Naive thymus-derived CD4-positive, alpha-beta T cell (primary cell): ENCODE measurements around the gene TMEM171. TPM values are rescaled to one million over a fixed set of nuclear protein-coding genes. Genes with fewer than 3 reads are reported as not detected.

Experiments
- ATAC-seq: fragments of 150-1000 bp; cut with Tn5 transposase; 2 replicates; pipeline ENCODE4 v1.10.0; 2021; ENCODE audit warnings: mild to moderate bottlenecking, moderate library complexity
- CTCF ChIA-PET: fragments of 350-600 bp; sonication (Branson Sonifier 250); formaldehyde crosslinking; loops from one replicate; lab custom pipeline; 2021; ENCODE audit warnings: antibody characterized with exemption; lab: Charles Lee
- POLR2A ChIA-PET: fragments of 350-600 bp; sonication (Branson Sonifier 250); formaldehyde crosslinking; loops from one replicate; lab custom pipeline; 2021; ENCODE audit warnings: antibody characterized with exemption, inconsistent platforms; lab: Charles Lee
- DNase-seq, 9 donors: peaks; one replicate each; pipeline versions ENCODE4 v3.0.0 to v3.0.0-alpha.2; 2020 to 2022; ENCODE audit warnings: mixed read lengths in 1 of 9
- H3K27ac ChIP-seq: one replicate; pipeline ENCODE4 v1.7.0; 2013; ENCODE audit warnings: mild to moderate bottlenecking, low read depth, low read length, moderate library complexity
- H3K27me3 ChIP-seq, 2 donors: one replicate each; pipeline ENCODE4 v1.7.0; 2013; ENCODE audit warnings: low read length in 2 of 2, mild to moderate bottlenecking in 2 of 2, moderate library complexity in 2 of 2; ENCODE audit not compliant: control insufficient read depth in 2 of 2, insufficient read depth in 2 of 2
- H3K36me3 ChIP-seq, 3 experiments: 1 replicate in 2 of 3; 2 replicates in 1 of 3; pipeline ENCODE4 v1.7.0; 2013; ENCODE audit warnings: low read length in 3 of 3, mild to moderate bottlenecking in 3 of 3, moderate library complexity in 1 of 3; ENCODE audit not compliant: insufficient read depth in 3 of 3, control insufficient read depth in 2 of 3
- H3K4me1 ChIP-seq, 2 donors: one replicate each; pipeline ENCODE4 v1.7.0; 2013; ENCODE audit warnings: low read length in 2 of 2, mild to moderate bottlenecking in 2 of 2, moderate library complexity in 1 of 2; ENCODE audit not compliant: control insufficient read depth in 2 of 2, insufficient read depth in 2 of 2
- H3K4me3 ChIP-seq: 2 replicates; pipeline ENCODE4 v1.7.0; 2013; ENCODE audit warnings: mild to moderate bottlenecking, low read length
- H3K9me3 ChIP-seq, 3 experiments: 1 replicate in 2 of 3; 2 replicates in 1 of 3; pipeline ENCODE4 v1.7.0; 2013; ENCODE audit warnings: low read length in 3 of 3; ENCODE audit not compliant: control insufficient read depth in 2 of 3
- H3K27ac Mint-ChIP-seq, 9 donors: one replicate each; pipeline ENCODE4 v1.8.0; 2020 to 2022; ENCODE audit warnings: mixed read lengths in 9 of 9, mild to moderate bottlenecking in 8 of 9, moderate library complexity in 5 of 9, inconsistent platforms in 2 of 9
- H3K27me3 Mint-ChIP-seq, 5 donors: one replicate each; pipeline ENCODE4 v1.8.0; 2021 to 2022; ENCODE audit warnings: mixed read lengths in 5 of 5, mild to moderate bottlenecking in 1 of 5
- H3K36me3 Mint-ChIP-seq, 5 donors: one replicate each; pipeline ENCODE4 v1.8.0; 2020 to 2022; ENCODE audit warnings: mixed read lengths in 5 of 5, mild to moderate bottlenecking in 3 of 5, inconsistent platforms in 1 of 5
- H3K4me1 Mint-ChIP-seq, 7 donors: one replicate each; pipeline ENCODE4 v1.8.0; 2020 to 2022; ENCODE audit warnings: mixed read lengths in 7 of 7, mild to moderate bottlenecking in 3 of 7, inconsistent platforms in 1 of 7
- H3K4me3 Mint-ChIP-seq, 10 donors: one replicate each; pipeline ENCODE4 v1.8.0; 2020 to 2022; ENCODE audit warnings: mild to moderate bottlenecking in 10 of 10, mixed read lengths in 10 of 10, moderate library complexity in 6 of 10, inconsistent platforms in 2 of 10
- H3K9me3 Mint-ChIP-seq, 11 donors: one replicate each; pipeline ENCODE4 v1.8.0; 2020 to 2022; ENCODE audit warnings: mixed read lengths in 11 of 11, mild to moderate bottlenecking in 4 of 11, inconsistent platforms in 1 of 11, moderate library complexity in 1 of 11
- intact Hi-C, 2 donors: fragments of 100-400 bp; cut with micrococcal nuclease; formaldehyde crosslinking; loops; one replicate each; pipeline ENCODE4 v1.15.1; 2023
- polyA plus RNA-seq, 2 donors: library from polyadenylated mRNA; unstranded; fragments of 300-500 nt; fragmentation: Illumina TruSeq; gene quantifications; one replicate each; pipeline ENCODE4 v1.2.3, GENCODE V29; 2021
- total RNA-seq, 6 experiments: library from RNA in 5 of 6; stranded (reverse) in 5 of 6; gene quantifications; 1 replicate in 5 of 6; 2 replicates in 1 of 6; pipeline ENCODE4 v1.2.3 and lab custom pipeline; 2021 to 2026

TMEM171 gene
- total and polyA plus RNA-seq, 7 experiments from 2014 or later = 0.39 TPM; not detected in 6

- intact Hi-C loops = no loop called here
- ATAC-seq = no peak
- H3K4me1 Mint-ChIP-seq = peaks cover 4 to 17% (median 12%) of the 10 kb centered on the region in 7 donors
- POLR2A ChIA-PET = no interaction called here
- H3K36me3 Mint-ChIP-seq = peaks cover 0 to 3% (median 0%) of the 10 kb centered on the region in 5 donors
- CTCF ChIA-PET = no interaction called here
- Histone ChIP-seq H3K36me3 (no peaks in the 10 kb centered on the region), H3K27me3 (peaks cover 10 to 29% of the 10 kb centered on the region in 2 donors), H3K4me3 (no peak overlapping the region), H3K4me1 (peaks cover 2 to 12% of the 10 kb centered on the region in 2 donors), H3K9me3 (no peaks in the 10 kb centered on the region), H3K27ac (no peak overlapping the region)
- DNase-seq = no peak
- no peak overlapping the region for H3K27ac Mint-ChIP-seq
- H3K27me3 Mint-ChIP-seq = peaks cover 59 to 93% (median 71%) of the 10 kb centered on the region in 5 donors
- H3K4me3 Mint-ChIP-seq = no peak overlapping the region
- H3K9me3 Mint-ChIP-seq = peaks cover 0 to 1% (median 0%) of the 10 kb centered on the region in 11 donors
Observed at GRCh38 chr5:73154208-73155006, 34.0 kb downstream of the TMEM171 start.

- Histone ChIP-seq H3K36me3 (no peaks in the 10 kb centered on the region), H3K4me1 (peaks cover 13 to 20% of the 10 kb centered on the region in 2 donors), H3K9me3 (no peaks in the 10 kb centered on the region), H3K27me3 (peaks cover 10 to 29% of the 10 kb centered on the region in 2 donors), H3K27ac (no peak overlapping the region), H3K4me3 (no peak overlapping the region)
- no peak for ATAC-seq
- H3K9me3 Mint-ChIP-seq = peaks cover 0 to 1% (median 0%) of the 10 kb centered on the region in 11 donors
- H3K36me3 Mint-ChIP-seq = peaks cover 0 to 3% (median 0%) of the 10 kb centered on the region in 5 donors
- intact Hi-C loops = no loop called here
- peaks cover 15 to 28% (median 23%) of the 10 kb centered on the region in 7 donors for H3K4me1 Mint-ChIP-seq
- ChIA-PET CTCF (no interaction called here), POLR2A (no interaction called here)
- no peak for DNase-seq
- H3K4me3 Mint-ChIP-seq = no peak overlapping the region
- H3K27ac Mint-ChIP-seq = no peak overlapping the region
- H3K27me3 Mint-ChIP-seq = peaks cover 59 to 95% (median 73%) of the 10 kb centered on the region in 5 donors
Observed at GRCh38 chr5:73155271-73156222, 35.2 kb downstream of the TMEM171 start.

GRCh38 chr5:73157414-73158303 is 37.3 kb downstream of the TMEM171 start:
- H3K4me3 Mint-ChIP-seq = peak overlapping the region in 1 of 10 donors; percentile 18
- Histone ChIP-seq H3K27ac (no peak overlapping the region), H3K9me3 (no peaks in the 10 kb centered on the region), H3K27me3 (peaks cover 10 to 29% of the 10 kb centered on the region in 2 donors), H3K4me3 (no peak overlapping the region), H3K4me1 (peaks cover 17 to 31% of the 10 kb centered on the region in 2 donors), H3K36me3 (no peaks in the 10 kb centered on the region)
- ATAC-seq = no peak
- peaks cover 0 to 3% (median 0%) of the 10 kb centered on the region in 5 donors for H3K36me3 Mint-ChIP-seq
- H3K27me3 Mint-ChIP-seq = peaks cover 56 to 93% (median 80%) of the 10 kb centered on the region in 5 donors
- no peak for DNase-seq
- peaks cover 0 to 1% (median 0%) of the 10 kb centered on the region in 11 donors for H3K9me3 Mint-ChIP-seq
- no peak overlapping the region for H3K27ac Mint-ChIP-seq
- intact Hi-C loops = no loop called here
- ChIA-PET POLR2A (no interaction called here), CTCF (no interaction called here)
- H3K4me1 Mint-ChIP-seq = peaks cover 24 to 41% (median 35%) of the 10 kb centered on the region in 7 donors

- peaks cover 0 to 1% (median 0%) of the 10 kb centered on the region in 11 donors for H3K9me3 Mint-ChIP-seq
- ATAC-seq (no peak), DNase-seq (no peak)
- H3K27ac Mint-ChIP-seq = no peak overlapping the region
- intact Hi-C loops = no loop called here
- H3K36me3 Mint-ChIP-seq = peaks cover 0 to 3% (median 0%) of the 10 kb centered on the region in 5 donors
- peaks cover 24 to 41% (median 35%) of the 10 kb centered on the region in 7 donors for H3K4me1 Mint-ChIP-seq
- H3K27ac ChIP-seq = no peak overlapping the region
- peaks cover 10 to 29% of the 10 kb centered on the region in 2 donors for H3K27me3 ChIP-seq
- no peaks in the 10 kb centered on the region for H3K36me3 ChIP-seq
- H3K4me3 Mint-ChIP-seq = no peak overlapping the region
- ChIA-PET CTCF (no interaction called here), POLR2A (no interaction called here)
- no peaks in the 10 kb centered on the region for H3K9me3 ChIP-seq
- H3K27me3 Mint-ChIP-seq = peaks cover 58 to 92% (median 80%) of the 10 kb centered on the region in 5 donors
- no peak overlapping the region for H3K4me3 ChIP-seq
- peaks cover 17 to 31% of the 10 kb centered on the region in 2 donors for H3K4me1 ChIP-seq
Observed at GRCh38 chr5:73158313-73158712, 37.9 kb downstream of the TMEM171 start.

- CTCF ChIA-PET = interaction anchor here (0.7 kb wide), 1 partner anchor 56 kb away, joined by 3 read pairs; no protein-coding TSS in a partner anchor
- H3K4me3 ChIP-seq = no peak overlapping the region
- H3K27me3 ChIP-seq = peaks cover 10 to 24% of the 10 kb centered on the region in 2 donors
Observed at GRCh38 chr5:73160239-73160671, 39.9 kb downstream of the TMEM171 start.

More at GRCh38 chr5:73160239-73160671, 39.9 kb downstream of the TMEM171 start:
- intact Hi-C loops = loop anchor here in 1 of 2 donors (2.0 kb wide), 2 partner anchors 205 to 229 kb away; no protein-coding TSS in a partner anchor
- ATAC-seq (peak; percentile 92), DNase-seq (peak in 8 of 9 donors; percentile 59 to 83 (median 76))
- peaks cover 0 to 1% (median 0%) of the 10 kb centered on the region in 11 donors for H3K9me3 Mint-ChIP-seq
- Histone ChIP-seq H3K27ac (no peak overlapping the region), H3K9me3 (no peaks in the 10 kb centered on the region), H3K36me3 (no peaks in the 10 kb centered on the region), H3K4me1 (peaks cover 17 to 31% of the 10 kb centered on the region in 2 donors)
- H3K27me3 Mint-ChIP-seq = peaks cover 52 to 88% (median 77%) of the 10 kb centered on the region in 5 donors
- peaks cover 21 to 41% (median 35%) of the 10 kb centered on the region in 7 donors for H3K4me1 Mint-ChIP-seq
- peak overlapping the region in 9 of 10 donors; percentile 37 to 74 (median 63) for H3K4me3 Mint-ChIP-seq
- peak overlapping the region; percentile 7 to 87 (median 61) for H3K27ac Mint-ChIP-seq
- POLR2A ChIA-PET = no interaction called here
- H3K36me3 Mint-ChIP-seq = peaks cover 0 to 3% (median 0%) of the 10 kb centered on the region in 5 donors
